ENCODE data around the gene GFRA1.
"Not testable (repeated sequence)": the region's sequence is repeated elsewhere in the genome, so short reads cannot be mapped to it uniquely, and the experiment has no call there.

Gene GFRA1

DNA sequence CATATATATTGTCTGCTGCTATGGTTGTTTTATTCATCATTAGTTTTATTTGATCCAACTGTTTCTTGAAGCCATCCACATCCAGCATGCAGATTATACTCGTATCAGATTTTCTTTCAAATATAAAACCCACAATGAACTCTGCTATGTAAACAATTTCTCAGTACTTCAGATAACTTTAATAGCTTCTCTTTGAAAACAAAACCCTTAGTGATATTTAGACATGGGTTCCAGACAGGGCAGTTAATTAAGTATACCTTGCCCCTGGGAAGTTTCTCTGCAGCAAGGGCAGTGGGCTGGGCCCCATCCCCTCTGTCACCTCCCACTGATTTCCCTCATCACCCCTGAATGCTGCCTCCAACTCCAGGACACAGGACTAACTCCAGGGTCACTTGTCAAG lies 104.3 kb downstream of the GFRA1 start:
- H3K9me3 ChIP-seq (ENCODE audit: control insufficient read depth, low read length): no peaks in the 10 kb centered on the region
- H3K9ac ChIP-seq (ENCODE audit: low read length): no peak overlapping the region
- H3K4me1 ChIP-seq (ENCODE audit: control insufficient read depth, insufficient read depth, low read length): peaks cover 14% of the 10 kb centered on the region
- no peak for DNase-seq (ENCODE audit: low read depth)
- no peaks in the 10 kb centered on the region for H3K27me3 ChIP-seq (replicated peaks; ENCODE audit: control insufficient read depth, insufficient read depth, low read length)
- H3K4me3 ChIP-seq (ENCODE audit: low read length): no peak overlapping the region
- H3K36me3 ChIP-seq (ENCODE audit: control insufficient read depth, insufficient read depth, low read length, severe bottlenecking): no peaks in the 10 kb centered on the region

- H3K9ac ChIP-seq (ENCODE audit: low read length): no peak overlapping the region
- H3K9me3 ChIP-seq (ENCODE audit: control insufficient read depth, low read length): no peaks in the 10 kb centered on the region
- no peaks in the 10 kb centered on the region for H3K36me3 ChIP-seq (ENCODE audit: control insufficient read depth, insufficient read depth, low read length, severe bottlenecking)
- peaks cover 14% of the 10 kb centered on the region for H3K4me1 ChIP-seq (ENCODE audit: control insufficient read depth, insufficient read depth, low read length)
- no peak for DNase-seq (ENCODE audit: low read depth)
- H3K27me3 ChIP-seq (replicated peaks; ENCODE audit: control insufficient read depth, insufficient read depth, low read length): no peaks in the 10 kb centered on the region
- H3K4me3 ChIP-seq (ENCODE audit: low read length): no peak overlapping the region
Measured at GRCh38 chr10:116168329-116168728, 104.7 kb downstream of the GFRA1 start.

DNA sequence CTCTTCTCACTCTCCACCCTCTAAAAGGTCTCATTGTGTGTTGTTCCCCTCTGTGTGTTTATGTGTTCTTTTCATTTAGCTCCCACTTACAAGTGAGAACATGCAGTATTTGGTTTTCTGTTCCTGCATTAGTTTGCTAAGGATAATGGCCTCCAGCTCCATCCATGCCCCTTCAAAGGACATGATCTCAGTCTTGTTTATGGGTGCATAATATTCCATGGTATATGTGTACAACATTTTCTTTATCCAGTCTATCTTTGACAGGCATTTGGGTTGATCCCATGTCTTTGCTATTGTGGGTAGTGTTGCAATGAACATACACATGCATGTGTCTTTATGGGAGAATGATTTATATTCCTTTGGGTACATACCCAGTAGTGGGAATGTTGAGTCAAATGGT lies 107.1 kb downstream of the GFRA1 start:
- not testable (repeated sequence) for H3K9ac ChIP-seq (ENCODE audit: low read length); H3K36me3 ChIP-seq (ENCODE audit: control insufficient read depth, insufficient read depth, low read length, severe bottlenecking); H3K4me1 ChIP-seq (ENCODE audit: control insufficient read depth, insufficient read depth, low read length); DNase-seq (ENCODE audit: low read depth); H3K4me3 ChIP-seq (ENCODE audit: low read length); H3K9me3 ChIP-seq (ENCODE audit: control insufficient read depth, low read length); H3K27me3 ChIP-seq (replicated peaks; ENCODE audit: control insufficient read depth, insufficient read depth, low read length)

DNA sequence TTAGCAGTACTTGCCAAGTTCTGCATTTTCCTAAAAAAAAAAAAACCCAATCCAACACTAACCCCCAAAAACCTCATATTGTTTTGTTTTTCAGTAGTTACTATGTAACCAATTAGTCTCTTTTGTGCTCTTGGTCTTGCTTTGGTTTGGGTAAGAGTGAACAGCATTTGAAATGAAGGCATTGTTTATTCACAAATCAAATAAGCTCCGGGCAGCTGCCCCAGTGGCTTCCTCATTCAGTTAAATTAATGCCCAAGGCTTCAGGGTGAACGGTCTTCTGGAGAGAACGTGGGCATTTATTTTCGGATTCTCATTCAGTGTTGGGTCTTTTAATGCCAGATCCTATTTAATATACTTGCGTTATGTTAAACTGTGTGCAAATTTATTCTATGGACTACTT lies 108.7 kb downstream of the GFRA1 start:
- Histone ChIP-seq H3K4me3 (ENCODE audit: low read length) (no peak overlapping the region), H3K9me3 (ENCODE audit: control insufficient read depth, low read length) (no peaks in the 10 kb centered on the region)

DNA sequence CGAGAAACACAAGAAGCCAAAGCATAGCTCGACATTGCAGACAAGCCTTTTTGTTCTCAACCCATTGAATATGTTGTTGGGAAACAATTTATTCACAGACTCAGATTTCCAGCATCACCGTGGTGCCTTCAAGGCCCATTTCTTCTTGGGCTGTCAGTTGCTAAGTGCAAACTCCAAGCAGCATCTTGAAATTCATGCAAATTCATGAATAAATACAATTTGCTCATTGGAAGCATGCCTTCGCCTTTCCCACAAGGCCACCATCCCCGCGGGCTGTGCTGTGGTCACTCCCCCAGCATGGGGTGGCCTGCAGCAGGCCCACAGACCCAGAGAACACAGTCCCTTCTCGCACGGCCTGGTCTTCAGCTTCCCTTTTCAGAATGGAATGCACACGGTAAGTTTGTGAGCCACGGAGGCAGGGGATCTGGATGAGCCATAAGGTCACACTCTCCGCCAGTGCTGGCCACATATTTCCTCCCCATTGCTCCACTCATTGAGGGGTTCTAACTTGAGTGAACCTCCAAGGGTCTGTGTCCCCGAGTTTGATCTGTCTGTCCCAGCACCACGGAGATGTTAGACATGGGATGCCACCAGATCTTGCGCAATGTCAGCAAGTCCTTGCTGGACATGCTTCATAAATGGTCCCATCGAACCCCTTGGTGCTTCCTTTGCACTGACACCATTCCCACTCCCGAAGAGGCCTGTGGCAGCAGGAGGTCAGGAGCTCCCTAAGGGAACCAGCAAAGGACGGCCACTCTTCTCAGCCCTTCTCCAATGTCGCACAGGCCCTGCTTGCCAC lies 109.5 kb downstream of the GFRA1 start:
- Histone ChIP-seq H3K4me1 (ENCODE audit: control insufficient read depth, insufficient read depth, low read length) (no peaks in the 10 kb centered on the region), H3K27me3 (replicated peaks; ENCODE audit: control insufficient read depth, insufficient read depth, low read length) (no peaks in the 10 kb centered on the region), H3K4me3 (ENCODE audit: low read length) (no peak overlapping the region), H3K36me3 (ENCODE audit: control insufficient read depth, insufficient read depth, low read length, severe bottlenecking) (no peaks in the 10 kb centered on the region), H3K9me3 (ENCODE audit: control insufficient read depth, low read length) (no peaks in the 10 kb centered on the region), H3K9ac (ENCODE audit: low read length) (no peak overlapping the region)
- no peak for DNase-seq (ENCODE audit: low read depth)

More for the DNA sequence above, 108.7 kb downstream of the GFRA1 start:
- H3K27me3 ChIP-seq (replicated peaks; ENCODE audit: control insufficient read depth, insufficient read depth, low read length): no peaks in the 10 kb centered on the region
- H3K4me1 ChIP-seq (ENCODE audit: control insufficient read depth, insufficient read depth, low read length): no peaks in the 10 kb centered on the region
- DNase-seq (ENCODE audit: low read depth): no peak
- H3K36me3 ChIP-seq (ENCODE audit: control insufficient read depth, insufficient read depth, low read length, severe bottlenecking): no peaks in the 10 kb centered on the region
- H3K9ac ChIP-seq (ENCODE audit: low read length): no peak overlapping the region

DNA sequence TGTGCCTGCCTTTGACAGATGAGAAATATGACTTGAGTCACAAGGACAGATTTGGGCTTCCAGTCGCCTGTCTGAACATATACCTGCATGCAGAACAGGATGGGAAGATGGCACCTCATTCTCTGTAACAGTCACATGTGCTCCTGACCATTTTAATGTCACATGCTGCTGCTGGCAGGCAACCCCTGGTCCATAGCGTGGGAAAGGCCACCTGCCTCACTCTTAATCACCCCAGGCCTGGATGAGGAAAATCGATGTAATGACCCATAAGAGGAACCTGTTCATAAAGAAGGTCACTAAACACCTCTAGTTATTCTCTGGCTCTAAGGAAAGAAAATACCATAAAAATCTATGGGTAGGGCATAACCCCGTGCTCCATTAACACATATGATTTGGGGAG lies 110.2 kb downstream of the GFRA1 start:
- Histone ChIP-seq H3K4me1 (ENCODE audit: control insufficient read depth, insufficient read depth, low read length) (no peaks in the 10 kb centered on the region), H3K36me3 (ENCODE audit: control insufficient read depth, insufficient read depth, low read length, severe bottlenecking) (no peaks in the 10 kb centered on the region), H3K27me3 (replicated peaks; ENCODE audit: control insufficient read depth, insufficient read depth, low read length) (no peaks in the 10 kb centered on the region), H3K4me3 (ENCODE audit: low read length) (no peak overlapping the region), H3K9ac (ENCODE audit: low read length) (no peak overlapping the region), H3K9me3 (ENCODE audit: control insufficient read depth, low read length) (no peaks in the 10 kb centered on the region)
- DNase-seq (ENCODE audit: low read depth): no peak

DNA sequence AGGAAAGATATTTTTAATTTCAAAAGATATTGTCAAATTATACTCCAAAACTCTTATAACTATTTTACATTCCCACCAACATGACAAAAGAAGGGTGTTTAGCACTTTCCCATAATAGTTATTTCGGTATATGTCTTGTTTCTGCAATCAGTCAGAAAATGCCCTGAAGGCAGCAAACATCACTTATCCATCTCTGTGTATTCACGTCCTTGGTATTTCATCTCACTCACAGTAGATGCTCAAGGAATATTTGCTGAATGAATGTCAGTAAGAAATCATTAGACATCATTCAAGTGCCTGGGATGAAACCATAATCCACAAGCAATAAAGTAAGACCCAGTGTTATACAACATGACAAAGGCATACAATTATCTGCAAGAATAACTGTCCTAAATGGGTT lies 112.7 kb downstream of the GFRA1 start:
- no peaks in the 10 kb centered on the region for H3K27me3 ChIP-seq (replicated peaks; ENCODE audit: control insufficient read depth, insufficient read depth, low read length)
- H3K9me3 ChIP-seq (ENCODE audit: control insufficient read depth, low read length): no peaks in the 10 kb centered on the region
- H3K4me1 ChIP-seq (ENCODE audit: control insufficient read depth, insufficient read depth, low read length): no peaks in the 10 kb centered on the region
- no peak overlapping the region for H3K9ac ChIP-seq (ENCODE audit: low read length)
- DNase-seq (ENCODE audit: low read depth): peak; percentile 33
- no peak overlapping the region for H3K4me3 ChIP-seq (ENCODE audit: low read length)
- H3K36me3 ChIP-seq (ENCODE audit: control insufficient read depth, insufficient read depth, low read length, severe bottlenecking): no peaks in the 10 kb centered on the region

- DNase-seq (ENCODE audit: low read depth): no peak
- Histone ChIP-seq H3K9me3 (ENCODE audit: control insufficient read depth, low read length) (no peaks in the 10 kb centered on the region), H3K4me1 (ENCODE audit: control insufficient read depth, insufficient read depth, low read length) (no peaks in the 10 kb centered on the region), H3K4me3 (ENCODE audit: low read length) (no peak overlapping the region), H3K27me3 (replicated peaks; ENCODE audit: control insufficient read depth, insufficient read depth, low read length) (no peaks in the 10 kb centered on the region), H3K9ac (ENCODE audit: low read length) (no peak overlapping the region), H3K36me3 (ENCODE audit: control insufficient read depth, insufficient read depth, low read length, severe bottlenecking) (no peaks in the 10 kb centered on the region)
Measured at GRCh38 chr10:116159197-116159596, 113.8 kb downstream of the GFRA1 start.

DNA sequence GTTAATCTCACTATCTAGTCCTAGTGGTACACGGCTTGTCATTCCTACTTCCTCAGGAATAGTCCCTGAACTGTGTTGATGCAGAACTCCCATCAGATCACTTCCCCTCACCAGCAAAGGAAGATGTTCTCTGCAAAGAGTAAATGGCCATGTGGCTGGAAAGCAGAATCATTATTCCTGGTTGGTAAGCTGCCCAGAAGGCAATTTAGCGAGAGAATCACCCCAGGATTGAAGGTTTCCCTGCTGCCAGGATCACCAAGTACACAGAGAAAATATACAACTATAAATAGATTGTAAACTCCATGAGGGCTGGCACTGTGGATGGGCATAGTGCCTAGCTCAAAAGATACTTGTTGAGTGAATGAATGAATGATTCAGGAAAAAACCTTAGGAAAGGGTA lies 115.0 kb downstream of the GFRA1 start:
- H3K36me3 ChIP-seq (ENCODE audit: control insufficient read depth, insufficient read depth, low read length, severe bottlenecking): no peaks in the 10 kb centered on the region
- H3K9ac ChIP-seq (ENCODE audit: low read length): no peak overlapping the region
- H3K4me3 ChIP-seq (ENCODE audit: low read length): no peak overlapping the region
- no peaks in the 10 kb centered on the region for H3K4me1 ChIP-seq (ENCODE audit: control insufficient read depth, insufficient read depth, low read length)
- DNase-seq (ENCODE audit: low read depth): no peak
- H3K9me3 ChIP-seq (ENCODE audit: control insufficient read depth, low read length): no peaks in the 10 kb centered on the region
- H3K27me3 ChIP-seq (replicated peaks; ENCODE audit: control insufficient read depth, insufficient read depth, low read length): no peaks in the 10 kb centered on the region

GRCh38 chr10:116157485-116157884 lies 115.5 kb downstream of the GFRA1 start:
- no peak for DNase-seq (ENCODE audit: low read depth)
- Histone ChIP-seq H3K27me3 (replicated peaks; ENCODE audit: control insufficient read depth, insufficient read depth, low read length) (no peaks in the 10 kb centered on the region), H3K36me3 (ENCODE audit: control insufficient read depth, insufficient read depth, low read length, severe bottlenecking) (no peaks in the 10 kb centered on the region), H3K4me3 (ENCODE audit: low read length) (no peak overlapping the region), H3K9ac (ENCODE audit: low read length) (no peak overlapping the region), H3K4me1 (ENCODE audit: control insufficient read depth, insufficient read depth, low read length) (no peaks in the 10 kb centered on the region), H3K9me3 (ENCODE audit: control insufficient read depth, low read length) (no peaks in the 10 kb centered on the region)

- Histone ChIP-seq H3K9me3 (ENCODE audit: control insufficient read depth, low read length) (no peaks in the 10 kb centered on the region), H3K36me3 (ENCODE audit: control insufficient read depth, insufficient read depth, low read length, severe bottlenecking) (no peaks in the 10 kb centered on the region), H3K9ac (ENCODE audit: low read length) (no peak overlapping the region), H3K4me3 (ENCODE audit: low read length) (no peak overlapping the region), H3K4me1 (ENCODE audit: control insufficient read depth, insufficient read depth, low read length) (no peaks in the 10 kb centered on the region), H3K27me3 (replicated peaks; ENCODE audit: control insufficient read depth, insufficient read depth, low read length) (no peaks in the 10 kb centered on the region)
- DNase-seq (ENCODE audit: low read depth): no peak
Measured at GRCh38 chr10:116156819-116157218, 116.2 kb downstream of the GFRA1 start.

- H3K27me3 ChIP-seq (replicated peaks; ENCODE audit: control insufficient read depth, insufficient read depth, low read length): no peaks in the 10 kb centered on the region
- H3K9ac ChIP-seq (ENCODE audit: low read length): no peak overlapping the region
- no peaks in the 10 kb centered on the region for H3K36me3 ChIP-seq (ENCODE audit: control insufficient read depth, insufficient read depth, low read length, severe bottlenecking)
- no peak overlapping the region for H3K4me3 ChIP-seq (ENCODE audit: low read length)
- no peaks in the 10 kb centered on the region for H3K9me3 ChIP-seq (ENCODE audit: control insufficient read depth, low read length)
- DNase-seq (ENCODE audit: low read depth): no peak
- no peaks in the 10 kb centered on the region for H3K4me1 ChIP-seq (ENCODE audit: control insufficient read depth, insufficient read depth, low read length)
Measured at GRCh38 chr10:116155191-116155590, 117.8 kb downstream of the GFRA1 start.

Measured in adipocyte (in vitro differentiated cells).